Measurements from ENCODE around the gene UFSP2. TPM values are rescaled to one million over a fixed set of nuclear protein-coding genes. Genes with fewer than 3 reads are reported as not detected.

UFSP2 gene
- total RNA-seq, 1 experiment from 2014 or later, result 22.7 TPM

GRCh38 chr4:185465707-185466106 is 39.9 kb upstream of the UFSP2 start:
- TF ChIP-seq CTCF (conservative IDR thresholded peaks at IDR 0.05) (no peak), EZH2 (IDR thresholded peaks at IDR 0.05; ENCODE audit: low read depth) (no peak)
- ChIA-PET CTCF (no interaction called here), POLR2A (ENCODE audit: unreplicated experiment) (no interaction called here)
- Histone ChIP-seq H2AFZ (no peak overlapping the region), H3K4me2 (no peak overlapping the region), H3K36me3 (ENCODE audit: low read depth) (no peaks in the 10 kb centered on the region), H4K20me1 (ENCODE audit: insufficient read depth) (no peaks in the 10 kb centered on the region), H3K79me2 (ENCODE audit: low read depth) (no peaks in the 10 kb centered on the region), H3K27ac (no peak overlapping the region), H3K4me3 (no peak overlapping the region), H3K27me3 (ENCODE audit: insufficient read depth, low read depth) (no peaks in the 10 kb centered on the region), H3F3A (ENCODE audit: insufficient read depth, low read depth) (no peaks in the 10 kb centered on the region), H3K9me2 (ENCODE audit: insufficient read depth) (no peaks in the 10 kb centered on the region), H3K9me3 (ENCODE audit: insufficient read depth, low read depth) (no peaks in the 10 kb centered on the region), H3K4me1 (replicated peaks; ENCODE audit: insufficient read depth) (0 out of 2 replicates have a peak, but pooled peaks cover 4% of the 10 kb centered on the region)
- no peak for DNase-seq
- intact Hi-C loops (cut with micrococcal nuclease; ENCODE audit: unreplicated experiment), result no loop called here
- no TSS peak for BruUV-seq (replicated peaks)

- Histone ChIP-seq H4K20me1 (ENCODE audit: insufficient read depth) (no peaks in the 10 kb centered on the region), H3K27me3 (ENCODE audit: insufficient read depth, low read depth) (no peaks in the 10 kb centered on the region), H3K4me2 (no peak overlapping the region), H3K27ac (no peak overlapping the region), H3K4me3 (no peak overlapping the region), H3K9me2 (ENCODE audit: insufficient read depth) (no peaks in the 10 kb centered on the region), H3F3A (ENCODE audit: insufficient read depth, low read depth) (no peaks in the 10 kb centered on the region), H2AFZ (no peak overlapping the region), H3K9me3 (ENCODE audit: insufficient read depth, low read depth) (no peaks in the 10 kb centered on the region), H3K79me2 (ENCODE audit: low read depth) (no peaks in the 10 kb centered on the region), H3K4me1 (replicated peaks; ENCODE audit: insufficient read depth) (no peaks in the 10 kb centered on the region), H3K36me3 (ENCODE audit: low read depth) (no peaks in the 10 kb centered on the region)
- POLR2A ChIA-PET (ENCODE audit: unreplicated experiment), result no interaction called here
- DNase-seq, result no peak
- intact Hi-C loops (cut with micrococcal nuclease; ENCODE audit: unreplicated experiment), result no loop called here
- CTCF ChIA-PET, result no interaction called here
- BruUV-seq (replicated peaks), result no TSS peak
- TF ChIP-seq EZH2 (IDR thresholded peaks at IDR 0.05; ENCODE audit: low read depth), result no peak
- TF ChIP-seq CTCF (conservative IDR thresholded peaks at IDR 0.05), result no peak
These were observed 39.1 kb upstream of the UFSP2 start for GRCh38 chr4:185464887-185465286.

- H3K36me3 ChIP-seq (ENCODE audit: low read depth), result no peaks in the 10 kb centered on the region
- TF ChIP-seq CTCF (conservative IDR thresholded peaks at IDR 0.05) (no peak), EZH2 (IDR thresholded peaks at IDR 0.05; ENCODE audit: low read depth) (no peak)
- no peaks in the 10 kb centered on the region for H3K4me1 ChIP-seq (replicated peaks; ENCODE audit: insufficient read depth)
- no peak for DNase-seq
- H3K27ac ChIP-seq, result no peak overlapping the region
- ChIA-PET POLR2A (ENCODE audit: unreplicated experiment) (no interaction called here), CTCF (no interaction called here)
- intact Hi-C loops (cut with micrococcal nuclease; ENCODE audit: unreplicated experiment), result no loop called here
- H2AFZ ChIP-seq, result no peak overlapping the region
- H4K20me1 ChIP-seq (ENCODE audit: insufficient read depth), result no peaks in the 10 kb centered on the region
- no peaks in the 10 kb centered on the region for H3K9me2 ChIP-seq (ENCODE audit: insufficient read depth)
- H3K4me3 ChIP-seq, result no peak overlapping the region
- no peaks in the 10 kb centered on the region for H3F3A ChIP-seq (ENCODE audit: insufficient read depth, low read depth)
- H3K9me3 ChIP-seq (ENCODE audit: insufficient read depth, low read depth), result no peaks in the 10 kb centered on the region
- H3K27me3 ChIP-seq (ENCODE audit: insufficient read depth, low read depth), result no peaks in the 10 kb centered on the region
- BruUV-seq (replicated peaks), result no TSS peak
- no peaks in the 10 kb centered on the region for H3K79me2 ChIP-seq (ENCODE audit: low read depth)
- no peak overlapping the region for H3K4me2 ChIP-seq
These were observed 38.4 kb upstream of the UFSP2 start for GRCh38 chr4:185464183-185464582.
